ENCODE data around the gene TRIM45. TPM values are rescaled to one million over a fixed set of nuclear protein-coding genes. Genes with fewer than 3 reads are reported as not detected.
A peak's percentile ranks its signal among the peaks of the same experiment; 100 is the strongest.

The TRIM45 gene
- total RNA-seq, 1 donor from 2014 or later = 0.90 TPM

DNA sequence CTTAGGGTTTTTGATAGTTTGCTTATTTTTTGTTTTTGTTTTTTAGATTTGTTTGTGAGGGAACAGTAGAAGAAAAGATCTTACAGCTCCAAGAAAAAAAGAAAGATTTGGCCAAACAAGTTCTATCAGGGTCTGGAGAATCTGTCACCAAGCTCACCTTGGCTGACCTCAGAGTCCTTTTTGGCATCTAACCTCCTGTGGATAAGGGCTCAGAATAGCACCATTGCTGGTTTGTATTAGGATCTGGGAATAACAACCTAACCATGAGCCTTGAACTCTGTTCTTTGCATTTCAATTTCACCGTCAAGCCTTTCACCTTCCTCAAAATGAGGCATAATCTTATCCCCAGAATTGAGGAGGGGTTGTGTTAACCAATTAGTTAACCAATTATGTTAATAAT lies 20.2 kb downstream of the TRIM45 start:
- DNase-seq (ENCODE audit: low read depth in 2 of 2) = no peak

DNA sequence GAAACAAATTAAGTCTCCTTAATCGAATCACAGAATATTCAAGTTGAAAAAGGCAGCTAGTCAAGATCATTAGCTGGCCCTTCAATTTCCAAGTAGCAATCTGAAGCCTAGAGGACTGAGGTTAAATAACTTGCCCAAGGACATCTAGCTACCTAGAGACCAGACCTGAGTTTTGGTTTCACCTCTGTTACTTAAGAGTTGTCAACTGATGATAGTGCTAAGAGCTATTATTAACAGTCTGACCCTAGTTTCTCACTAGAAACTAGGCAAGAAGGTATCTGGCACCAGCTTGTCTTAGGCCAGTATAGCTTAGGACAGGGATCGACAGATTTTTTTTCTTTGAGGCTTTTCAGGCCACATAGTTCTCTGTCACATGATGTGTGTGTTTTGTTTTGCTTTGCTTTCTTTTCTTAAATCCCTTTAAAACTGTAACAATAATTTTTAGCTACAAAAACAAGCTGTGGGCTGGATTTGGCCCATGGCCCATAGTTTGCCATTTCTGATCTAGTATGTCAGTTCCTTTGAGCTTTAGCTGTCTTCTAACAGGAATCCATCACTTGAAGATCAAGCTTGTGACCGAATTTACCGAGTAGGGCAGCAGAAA lies 23.2 kb downstream of the TRIM45 start:
- peak in 1 of 2 donors; percentile 74 for DNase-seq (ENCODE audit: low read depth in 2 of 2)

DNA sequence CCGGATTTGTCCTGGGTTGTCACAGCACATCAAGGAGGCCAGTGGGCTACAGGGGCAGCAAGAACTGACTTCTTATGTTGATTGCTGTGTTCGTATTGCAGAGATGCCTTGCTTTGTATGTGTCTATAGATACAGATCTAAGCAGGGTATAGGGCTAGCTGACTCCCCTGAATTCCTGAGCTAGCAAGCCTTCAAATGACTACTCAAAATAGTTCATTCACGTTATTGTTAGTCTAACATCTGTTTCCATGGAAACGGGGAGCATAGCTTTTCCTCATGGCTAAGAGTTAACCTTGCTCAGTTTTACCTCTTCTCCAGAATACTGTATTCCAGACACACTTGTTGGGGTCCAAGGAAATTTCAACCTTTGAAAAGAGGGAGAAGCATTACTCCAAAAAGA lies 24.1 kb downstream of the TRIM45 start:
- peak in 1 of 2 donors; percentile 53 for DNase-seq (ENCODE audit: low read depth in 2 of 2)

DNA sequence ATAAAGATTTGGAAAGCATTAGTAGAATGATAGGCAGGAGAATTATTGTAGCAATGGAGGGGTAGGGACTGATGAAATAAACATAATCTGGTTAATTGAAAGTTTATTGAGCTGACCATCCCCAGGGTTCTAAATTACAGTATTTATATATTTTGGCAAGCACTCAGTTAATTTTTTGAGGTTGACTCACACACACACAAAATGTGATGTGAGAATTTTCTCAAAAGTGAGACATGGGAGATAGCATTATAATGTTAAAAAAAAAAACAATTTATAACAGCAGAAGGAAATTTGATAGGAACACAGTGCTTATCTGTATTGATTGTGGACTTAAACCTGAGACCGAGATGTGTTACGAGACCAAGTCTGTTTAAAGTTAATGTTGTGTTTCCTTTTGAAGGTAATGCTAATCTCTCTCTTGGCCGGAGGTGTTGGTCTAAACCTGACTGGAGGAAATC lies 24.6 kb downstream of the TRIM45 start:
- peak in 1 of 2 donors; percentile 11 for DNase-seq (ENCODE audit: low read depth in 2 of 2)

DNA sequence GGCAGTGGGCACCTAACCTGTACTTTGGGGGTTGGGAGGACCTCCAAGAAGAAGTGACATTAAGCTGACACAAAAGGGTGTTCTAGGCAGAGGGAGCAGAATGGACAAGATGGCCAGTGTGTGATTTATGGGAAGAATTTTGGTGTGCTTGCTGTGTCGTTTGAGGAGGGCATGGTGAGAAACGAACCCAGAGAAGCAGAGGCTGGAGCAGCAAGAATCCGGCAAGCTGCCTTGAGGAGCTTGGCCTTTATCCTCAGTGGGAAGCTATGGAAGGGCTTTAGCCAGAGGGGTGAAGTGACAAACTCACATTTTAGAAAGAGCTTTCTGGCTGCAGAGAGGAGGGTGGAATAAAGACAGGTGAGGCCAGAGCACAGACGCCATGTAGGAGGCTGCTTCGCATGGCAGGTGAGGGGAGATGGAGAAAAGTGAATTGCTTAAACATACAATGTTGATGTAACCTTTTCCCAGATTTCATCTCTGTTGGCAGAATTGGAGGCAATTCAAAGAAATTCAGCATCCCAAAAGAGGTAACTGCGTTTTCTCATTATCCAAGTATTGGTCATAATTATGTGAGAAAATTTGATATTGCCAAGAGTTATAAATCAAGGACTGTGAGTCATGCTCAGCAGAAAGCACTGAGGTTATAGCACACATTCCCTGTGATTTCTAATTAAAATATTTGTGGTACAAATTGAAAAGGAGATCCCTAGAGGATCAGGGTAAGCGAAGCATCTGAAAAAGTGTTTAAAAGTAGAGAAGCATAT lies 26.5 kb downstream of the TRIM45 start:
- peak in 1 of 2 donors; percentile 8 for DNase-seq (ENCODE audit: low read depth in 2 of 2)

- peak; percentile 36 to 91 for DNase-seq (ENCODE audit: low read depth in 2 of 2)
Measured at GRCh38 chr1:117093870-117094621, 27.5 kb downstream of the TRIM45 start.

DNA sequence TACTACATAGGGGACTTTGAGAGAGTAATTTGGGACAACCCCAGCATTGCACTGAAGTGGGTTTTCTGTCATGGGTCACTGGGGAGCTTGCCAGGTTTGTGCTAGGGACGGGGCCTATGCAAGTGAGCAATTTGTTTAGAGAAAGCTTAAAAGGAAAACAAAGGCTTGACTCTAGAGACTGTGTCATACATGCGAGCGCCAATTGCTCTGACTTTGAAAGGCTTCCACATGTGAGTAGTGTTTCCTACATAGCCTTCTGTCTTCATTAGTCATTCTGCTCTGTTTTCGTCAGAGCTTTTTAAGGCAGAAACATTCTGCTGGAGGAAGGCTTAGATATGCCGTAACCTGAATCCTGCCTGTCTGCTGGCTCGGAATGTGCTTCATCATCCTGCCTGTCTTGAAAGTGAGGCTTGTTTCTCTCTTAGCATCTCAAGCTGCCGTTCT lies 28.4 kb downstream of the TRIM45 start:
- peak; percentile 30 to 98 for DNase-seq (ENCODE audit: low read depth in 2 of 2)

DNA sequence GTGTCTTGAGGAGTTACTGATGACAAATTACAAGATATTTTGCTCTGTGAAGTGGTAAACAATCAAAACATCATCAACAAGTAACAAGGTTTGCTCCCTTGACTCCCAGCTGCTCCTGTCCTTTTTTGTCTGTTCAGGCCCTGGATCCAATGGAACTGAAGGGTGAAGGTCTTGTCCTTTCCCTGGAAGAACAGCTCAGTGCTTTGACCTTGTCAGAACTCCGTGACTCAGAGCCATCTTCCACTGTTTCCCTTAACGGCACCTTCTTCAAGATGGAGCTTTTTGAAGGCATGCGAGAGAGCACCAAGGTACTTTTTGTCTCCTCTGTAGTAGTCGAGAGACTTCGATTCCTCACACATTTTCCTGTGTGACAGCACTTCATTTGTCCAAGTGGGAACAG lies 29.0 kb downstream of the TRIM45 start:
- peak in 1 of 2 donors; percentile 18 for DNase-seq (ENCODE audit: low read depth in 2 of 2)

DNA sequence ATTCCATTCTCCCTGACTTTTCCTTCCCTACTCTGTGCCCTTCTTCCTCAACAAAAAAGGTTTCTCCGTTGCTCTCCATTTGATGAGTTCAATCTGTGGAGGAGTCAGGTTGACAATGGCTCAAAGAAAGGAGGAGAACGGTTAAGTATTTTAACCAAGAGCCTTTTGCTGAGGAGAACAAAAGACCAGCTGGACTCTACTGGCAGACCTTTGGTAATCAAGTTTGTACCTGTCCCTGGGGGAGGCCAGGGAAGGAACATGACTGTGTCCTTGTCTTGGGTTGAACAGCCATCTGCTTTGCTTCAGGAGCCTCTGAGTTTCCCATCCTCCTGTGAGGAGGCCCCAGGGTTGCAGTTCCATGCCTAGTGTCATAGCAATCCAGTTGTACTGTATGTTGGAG lies 31.6 kb downstream of the TRIM45 start:
- DNase-seq (ENCODE audit: low read depth in 2 of 2) = no peak

DNA sequence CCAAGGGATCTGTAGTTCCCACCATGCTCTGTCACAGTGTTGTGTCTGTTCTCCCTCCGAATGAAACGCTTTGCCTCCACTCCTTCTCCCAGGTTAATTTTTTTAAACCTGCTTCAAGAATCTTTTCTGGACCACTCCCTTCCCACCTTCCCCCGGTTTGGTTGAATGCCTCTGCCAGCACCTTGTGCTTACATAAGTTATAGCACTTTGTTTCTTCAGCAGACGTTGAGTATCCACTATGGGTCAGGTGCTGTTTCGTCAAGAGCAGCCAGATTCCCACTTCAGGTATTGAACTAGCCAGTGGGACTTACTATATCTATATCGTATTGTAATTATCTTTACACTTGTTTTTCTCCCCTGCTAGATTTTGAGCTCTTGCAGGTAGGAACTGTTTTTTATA lies 33.9 kb downstream of the TRIM45 start:
- no peak for DNase-seq (ENCODE audit: low read depth in 2 of 2)

GRCh38 chr1:117084231-117084630 lies 37.3 kb downstream of the TRIM45 start:
- no peak for DNase-seq (ENCODE audit: low read depth in 2 of 2)

DNA sequence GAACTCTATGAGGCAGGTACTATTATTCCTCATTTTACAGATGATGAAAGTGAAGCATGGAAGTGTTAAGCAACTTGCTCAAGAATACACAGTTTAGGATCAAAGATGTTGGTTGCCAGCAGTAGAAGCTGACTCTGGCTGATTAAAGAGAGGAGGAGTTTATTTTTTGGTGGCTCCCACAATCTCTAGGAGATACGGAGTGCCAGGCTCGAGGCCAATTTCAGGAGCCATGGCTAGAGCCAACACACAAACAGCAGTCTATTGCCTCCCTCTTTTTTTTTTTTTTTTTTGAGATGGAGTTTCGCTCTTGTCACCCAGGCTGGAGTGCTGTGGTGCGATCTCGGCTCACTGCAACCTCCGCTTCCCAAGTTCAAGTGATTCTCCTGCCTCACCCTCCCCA lies 41.8 kb downstream of the TRIM45 start:
- no peak for DNase-seq (ENCODE audit: low read depth in 2 of 2)

GRCh38 chr1:117077267-117077666 lies 44.3 kb downstream of the TRIM45 start:
- peak in 1 of 2 donors; percentile 87 for DNase-seq (ENCODE audit: low read depth in 2 of 2)

DNA sequence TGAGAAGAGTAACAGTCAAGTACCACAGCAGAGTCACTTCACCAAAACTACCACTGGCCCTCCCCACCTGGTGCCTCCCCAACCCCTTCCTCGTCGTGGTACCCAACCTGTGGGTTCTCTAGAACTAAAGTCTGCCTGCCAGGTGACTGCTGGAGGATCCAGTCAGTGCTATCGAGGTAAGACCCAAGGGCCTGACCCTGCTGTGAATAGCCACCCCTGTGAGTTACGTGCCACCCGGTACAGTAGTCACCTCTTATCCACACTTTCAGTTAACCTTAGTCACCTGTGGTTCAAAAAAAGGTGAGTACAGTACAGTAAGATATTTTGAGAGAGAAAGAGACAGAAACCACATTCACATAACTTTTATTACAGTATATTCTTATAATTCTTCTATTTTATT lies 44.9 kb downstream of the TRIM45 start:
- no peak for DNase-seq (ENCODE audit: low read depth in 2 of 2)

- no peak for DNase-seq (ENCODE audit: low read depth in 2 of 2)
Measured at GRCh38 chr1:117070124-117070523, 51.4 kb downstream of the TRIM45 start.

DNA sequence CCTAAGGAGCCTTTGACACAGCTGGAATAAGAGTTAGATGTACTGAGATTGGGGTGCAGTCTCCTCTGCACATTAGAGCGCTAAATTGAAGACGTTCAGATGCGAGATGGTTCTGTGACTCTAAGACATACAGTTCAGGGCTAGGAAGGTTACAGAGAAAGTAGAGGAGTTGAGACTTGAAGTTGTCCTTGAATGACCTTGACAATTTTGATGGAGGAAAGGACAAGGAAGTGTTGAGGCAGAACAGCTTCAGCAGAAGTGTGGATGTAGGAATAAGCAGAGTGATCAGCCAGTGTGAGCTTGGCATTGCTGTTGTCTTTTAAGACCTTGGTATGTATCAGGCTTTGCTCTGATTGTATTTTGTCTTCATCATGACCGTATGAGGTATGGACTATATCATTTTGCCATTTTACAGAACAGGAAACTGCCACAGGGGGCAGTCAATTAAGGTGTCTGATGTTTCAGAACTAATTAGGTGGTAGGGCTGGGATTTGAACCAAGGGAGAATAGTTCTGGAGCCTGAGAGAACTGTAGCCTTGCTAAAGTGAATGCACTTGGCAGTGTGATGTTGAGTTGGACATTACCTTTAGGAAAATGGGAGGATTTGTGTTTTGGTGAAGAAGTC lies 52.2 kb downstream of the TRIM45 start:
- DNase-seq (ENCODE audit: low read depth in 2 of 2) = no peak

- no peak for DNase-seq (ENCODE audit: low read depth in 2 of 2)
Measured at GRCh38 chr1:117068580-117068979, 53.0 kb downstream of the TRIM45 start.

DNA sequence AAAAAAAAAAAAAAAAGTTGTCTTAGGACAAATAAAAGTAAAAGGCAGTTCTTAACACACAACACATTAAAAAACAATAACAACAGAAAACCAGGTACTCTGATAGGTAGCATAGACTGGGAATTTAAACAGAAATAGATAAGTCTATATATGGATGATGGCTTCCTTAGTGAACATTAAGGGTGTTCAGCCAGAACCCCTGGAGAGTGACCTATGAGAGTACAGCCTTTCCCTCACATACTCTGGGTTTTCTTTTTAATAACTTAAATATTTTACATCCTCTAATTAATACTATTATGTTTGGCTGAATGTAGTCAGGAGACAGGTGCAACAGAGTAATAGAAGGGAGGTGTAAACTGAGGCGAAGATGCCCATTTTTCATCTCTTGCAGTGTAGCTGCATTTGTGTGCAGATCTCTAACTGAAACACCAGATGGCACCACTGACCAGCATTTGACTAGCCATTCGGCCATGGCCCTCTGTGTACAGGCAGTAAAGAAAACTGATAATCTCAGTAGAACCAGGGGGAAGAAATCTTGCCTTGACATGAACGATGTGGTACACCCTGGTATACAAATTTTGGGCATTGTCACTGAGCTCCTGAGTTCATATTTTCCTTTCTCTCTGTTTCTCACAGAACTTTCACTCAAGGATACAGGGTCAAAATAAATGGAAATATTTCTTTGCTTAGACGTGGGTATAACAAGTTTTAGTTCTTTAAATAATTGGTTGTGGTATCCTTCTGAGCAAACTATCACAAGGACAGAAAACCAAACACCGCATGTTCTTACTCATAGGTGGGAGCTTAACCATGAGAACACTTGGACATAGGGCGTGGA lies 53.8 kb downstream of the TRIM45 start:
- DNase-seq (ENCODE audit: low read depth in 2 of 2) = peak; percentile 43 to 71

- no peak for DNase-seq (ENCODE audit: low read depth in 2 of 2)
Measured at GRCh38 chr1:117066367-117066766, 55.2 kb downstream of the TRIM45 start.

GRCh38 chr1:117061986-117062415 lies 59.5 kb downstream of the TRIM45 start:
- DNase-seq (ENCODE audit: low read depth in 2 of 2) = no peak
